ENCODE data around the gene MAPK8.
"Not testable (repeated sequence)": the region's sequence is repeated elsewhere in the genome, so short reads cannot be mapped to it uniquely, and the experiment has no call there.

The MAPK8 gene

DNA sequence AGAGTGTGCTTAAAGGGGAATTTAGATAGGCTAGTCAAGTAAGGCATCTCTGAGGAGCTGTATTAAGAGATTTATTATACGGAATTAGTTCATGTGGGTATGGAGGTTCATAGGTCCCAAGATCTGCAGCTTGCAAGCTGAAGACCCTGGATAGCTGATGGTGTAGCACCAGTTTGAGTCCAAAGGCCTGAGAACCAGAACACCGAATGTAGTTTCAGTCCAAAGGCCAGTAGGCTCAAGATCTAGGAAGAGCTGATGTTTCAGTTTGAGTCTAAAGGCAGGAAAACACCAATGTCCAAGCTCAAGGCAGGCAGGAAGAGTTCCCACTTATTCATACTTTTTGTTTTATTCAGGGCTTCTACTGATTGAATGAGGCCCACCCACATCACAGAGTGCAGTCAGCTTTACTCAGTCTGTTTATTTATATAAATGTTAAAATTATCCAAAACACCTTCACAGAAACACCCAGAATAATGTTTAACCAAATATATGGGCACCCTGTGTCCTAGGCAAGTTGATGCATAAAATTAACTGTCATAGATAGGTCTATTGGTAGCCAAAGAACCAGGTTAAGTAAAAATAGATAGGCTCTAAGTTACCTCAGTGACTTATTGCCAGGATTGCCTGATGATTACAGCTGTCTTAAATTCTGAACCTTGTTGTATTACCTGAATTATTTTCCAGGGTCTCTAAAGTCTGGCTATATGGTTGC lies 83.5 kb downstream of the MAPK8 start:
- DNase-seq: no peak

DNA sequence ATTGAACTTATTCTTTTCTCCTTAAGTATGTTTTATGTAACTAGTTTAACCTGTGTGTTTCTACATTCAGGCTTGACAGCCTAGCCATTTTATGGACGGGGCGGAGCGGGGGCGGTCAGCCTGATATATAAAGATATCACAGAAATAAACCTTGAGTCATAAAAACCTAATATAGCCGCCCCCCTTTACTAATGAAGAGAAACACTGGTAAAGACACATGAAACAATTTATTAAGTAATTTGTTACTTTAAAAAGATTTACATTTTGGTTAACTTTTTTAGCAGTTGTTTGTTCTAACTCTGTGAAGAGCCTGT lies 84.0 kb downstream of the MAPK8 start:
- no peak for DNase-seq

DNA sequence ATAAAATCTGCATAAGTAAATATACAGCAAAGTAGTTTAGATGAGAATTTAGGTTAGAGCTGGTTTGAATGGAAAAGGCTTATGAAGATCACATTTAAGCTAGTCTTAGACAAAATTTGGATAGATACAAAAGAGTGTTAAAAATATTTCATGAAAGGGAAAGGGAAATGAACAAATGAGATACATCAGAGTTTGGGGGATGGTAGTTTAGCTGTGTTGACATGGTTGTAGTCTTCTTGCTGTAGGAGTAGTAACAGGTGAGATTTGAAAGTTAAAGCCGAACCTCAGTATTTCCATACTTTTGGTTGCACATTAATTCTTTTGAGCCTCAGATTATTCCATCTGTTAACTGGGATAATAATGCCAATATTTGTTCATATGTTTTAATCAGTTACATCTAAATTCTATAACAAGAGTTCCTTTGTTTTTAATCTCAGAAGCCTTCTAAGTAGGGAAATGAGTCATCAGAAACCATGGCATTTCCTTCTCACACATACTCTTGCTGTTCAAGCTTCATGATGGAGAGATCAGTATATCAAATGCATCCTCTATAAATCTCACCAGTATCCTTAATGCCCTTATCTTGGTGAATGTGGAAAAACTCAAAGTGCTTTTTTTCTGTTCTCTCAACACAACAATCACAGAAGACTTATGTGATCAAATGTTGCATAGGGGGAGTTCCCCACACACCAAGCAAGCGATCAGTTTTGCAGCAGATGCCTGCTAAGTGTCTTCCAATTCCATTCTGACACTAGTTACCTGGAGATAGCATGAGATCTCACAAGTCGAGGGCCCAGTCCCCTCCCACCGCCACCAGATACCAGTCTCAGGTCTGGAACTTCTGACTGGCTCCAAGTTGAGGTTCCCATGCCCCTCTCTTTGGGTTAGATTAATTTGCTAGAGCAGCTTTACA lies 84.7 kb downstream of the MAPK8 start:
- no peak for DNase-seq

DNA sequence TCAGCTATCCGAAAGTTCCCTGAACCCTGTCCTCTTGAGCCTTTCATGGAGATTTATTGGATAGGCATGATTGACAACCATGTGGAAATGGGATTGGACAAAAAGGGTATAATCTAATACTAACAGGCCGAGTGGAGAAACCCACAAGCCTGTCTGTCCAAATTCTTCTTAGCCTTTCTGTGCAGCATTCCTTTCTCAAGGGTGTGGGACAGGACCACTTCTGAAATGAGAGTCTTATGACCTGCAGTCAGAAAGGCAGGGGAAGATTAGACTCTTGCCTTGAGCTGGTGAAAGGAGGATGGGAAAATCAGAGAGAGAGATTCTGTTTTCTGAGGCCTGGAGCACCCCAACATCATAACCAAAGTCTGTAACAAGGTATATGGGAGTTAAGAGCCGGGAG lies 85.5 kb downstream of the MAPK8 start:
- no peak for DNase-seq

DNA sequence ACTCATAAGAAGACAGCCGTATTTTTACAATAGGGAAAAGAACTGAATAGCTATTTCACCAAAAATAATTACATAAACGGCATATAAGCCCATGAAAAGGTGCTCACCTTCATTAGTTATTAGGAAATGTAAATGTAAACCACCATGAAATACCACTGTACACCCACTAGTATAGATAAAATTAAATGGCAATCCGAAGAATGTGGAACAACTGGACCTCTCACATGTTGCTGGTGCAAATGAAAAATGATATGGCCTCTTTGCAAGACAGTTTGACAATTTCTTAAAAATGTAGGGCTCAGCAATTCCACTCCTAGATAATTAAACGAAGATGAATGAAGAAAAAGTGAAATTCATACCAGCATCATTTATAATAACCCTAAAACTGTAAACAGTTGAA lies 91.8 kb downstream of the MAPK8 start:
- DNase-seq: no peak

DNA sequence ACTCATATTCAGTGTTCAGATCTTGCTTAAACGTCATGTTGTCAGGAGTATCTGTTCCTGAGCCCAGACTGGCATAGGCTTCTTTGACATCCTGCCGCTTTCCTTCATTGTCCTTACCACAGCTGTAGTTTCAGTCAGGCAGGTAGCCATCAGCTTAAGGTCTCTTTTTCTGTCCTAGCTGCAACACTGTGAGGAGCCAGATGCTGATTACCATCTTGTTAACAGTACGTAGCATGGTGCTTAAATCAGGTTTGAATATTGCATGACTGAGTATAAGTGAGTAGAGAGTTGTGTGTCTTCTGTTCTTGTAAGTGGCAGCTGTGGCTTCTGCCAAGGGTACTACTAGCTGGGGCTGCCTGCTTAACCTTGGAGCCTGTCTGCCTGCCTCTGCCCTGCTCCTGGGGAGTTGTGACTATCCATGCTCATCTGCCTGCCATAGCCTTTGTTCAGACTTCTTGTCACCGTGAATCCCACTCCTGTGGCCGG lies 92.6 kb downstream of the MAPK8 start:
- DNase-seq: no peak

DNA sequence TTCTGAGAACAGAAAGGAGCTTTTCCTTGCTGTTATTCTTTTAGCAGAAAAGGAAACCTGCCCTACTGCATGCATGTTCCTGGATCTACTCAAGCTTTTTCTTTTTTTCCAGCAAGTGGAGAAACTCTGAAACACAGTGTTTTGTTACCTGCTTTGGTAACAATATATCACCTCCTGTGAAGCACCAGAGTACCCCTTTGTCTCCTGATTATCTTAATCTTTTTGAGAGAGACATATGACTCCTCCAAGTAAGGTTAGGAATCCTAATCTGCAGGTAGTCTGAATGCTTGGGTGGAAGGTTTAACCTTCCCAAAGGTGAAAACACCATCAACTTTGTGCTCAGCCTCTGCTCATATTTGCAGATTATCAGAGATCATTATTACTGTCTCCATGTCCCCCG lies 93.1 kb downstream of the MAPK8 start:
- DNase-seq: no peak

DNA sequence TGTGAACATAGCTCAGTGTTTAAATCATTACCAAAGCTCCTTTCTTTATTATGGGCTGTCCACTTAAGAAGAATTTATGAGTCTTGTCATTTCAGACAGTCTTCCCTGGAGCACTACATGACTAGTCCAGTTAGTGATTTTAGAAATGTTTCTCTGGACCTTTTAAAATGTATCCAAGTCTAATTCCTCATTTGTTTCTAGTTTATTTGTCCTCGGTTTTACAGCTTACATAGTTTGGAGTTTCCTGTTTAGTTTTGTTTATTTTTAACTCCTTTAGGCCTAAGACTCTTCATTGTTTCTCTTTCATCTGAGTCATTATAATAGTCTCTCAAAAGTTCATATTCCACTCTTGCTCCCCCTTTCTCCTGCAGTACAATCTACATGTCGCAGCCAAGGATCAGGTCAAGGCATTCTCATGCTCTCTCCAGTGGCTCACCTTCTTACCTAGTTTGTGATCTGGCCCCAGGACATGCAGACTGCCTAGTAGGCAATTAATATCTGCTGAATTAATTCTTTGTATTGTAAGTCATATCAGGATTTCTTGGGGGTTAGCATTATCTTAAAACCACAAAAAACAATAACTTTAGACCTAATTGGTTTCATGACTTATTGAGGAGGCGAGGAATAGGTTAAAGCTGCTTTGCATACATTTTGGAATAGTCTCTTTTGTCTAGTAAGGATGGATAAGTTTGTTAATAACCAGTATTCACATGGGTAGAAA lies 93.8 kb downstream of the MAPK8 start:
- DNase-seq: no peak

DNA sequence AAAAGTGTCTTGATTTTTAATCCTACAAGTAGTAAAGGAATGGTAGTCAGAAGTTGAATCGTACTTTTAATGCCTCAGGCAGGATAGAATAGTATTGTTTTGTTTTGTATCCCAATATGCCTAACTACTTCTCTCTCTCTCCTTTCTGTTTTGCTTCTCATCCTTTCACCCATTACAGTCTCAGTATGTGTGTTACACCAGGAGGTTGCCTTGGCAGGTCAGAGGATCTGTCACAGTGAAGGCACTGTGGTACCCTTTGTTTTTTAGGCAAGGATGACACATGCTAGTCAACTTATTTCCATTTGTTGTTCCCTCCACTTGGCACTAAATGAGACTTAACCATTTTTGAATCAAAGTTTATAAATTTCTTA lies 94.4 kb downstream of the MAPK8 start:
- no peak for DNase-seq

DNA sequence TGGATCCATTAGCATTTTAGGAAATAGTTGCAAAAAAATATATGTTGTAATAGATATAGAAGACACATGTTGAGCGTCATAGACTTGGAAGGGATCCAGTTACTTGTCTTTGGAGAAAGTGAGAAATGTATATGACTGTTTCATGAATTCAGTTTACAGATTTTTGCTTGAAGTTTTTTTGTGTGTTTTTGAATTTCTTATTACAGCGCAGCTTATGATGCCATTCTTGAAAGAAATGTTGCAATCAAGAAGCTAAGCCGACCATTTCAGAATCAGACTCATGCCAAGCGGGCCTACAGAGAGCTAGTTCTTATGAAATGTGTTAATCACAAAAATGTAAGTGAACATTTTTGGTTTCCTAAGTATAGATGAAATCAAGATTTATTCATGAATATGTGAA lies 98.2 kb downstream of the MAPK8 start:
- DNase-seq: no peak

DNA sequence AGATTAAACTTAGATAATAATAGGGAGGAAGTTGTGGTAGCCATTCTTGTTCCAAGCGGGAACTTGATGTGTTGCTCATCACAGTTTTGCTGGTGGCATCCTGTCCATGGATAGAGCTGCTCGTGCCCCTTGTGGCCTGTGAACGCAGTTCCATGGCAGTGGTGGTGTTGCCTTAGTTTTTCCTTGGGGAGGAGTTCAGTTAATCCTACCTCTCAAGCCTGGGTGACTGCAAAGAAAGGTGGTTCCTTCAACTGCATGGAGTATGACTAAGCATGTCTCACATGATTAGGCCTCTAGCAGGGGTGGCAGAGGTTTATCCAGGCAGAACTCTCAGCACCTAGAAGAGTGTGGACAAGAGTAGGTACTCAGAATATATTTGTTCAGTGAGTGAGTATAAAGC lies 99.7 kb downstream of the MAPK8 start:
- no peak for DNase-seq

DNA sequence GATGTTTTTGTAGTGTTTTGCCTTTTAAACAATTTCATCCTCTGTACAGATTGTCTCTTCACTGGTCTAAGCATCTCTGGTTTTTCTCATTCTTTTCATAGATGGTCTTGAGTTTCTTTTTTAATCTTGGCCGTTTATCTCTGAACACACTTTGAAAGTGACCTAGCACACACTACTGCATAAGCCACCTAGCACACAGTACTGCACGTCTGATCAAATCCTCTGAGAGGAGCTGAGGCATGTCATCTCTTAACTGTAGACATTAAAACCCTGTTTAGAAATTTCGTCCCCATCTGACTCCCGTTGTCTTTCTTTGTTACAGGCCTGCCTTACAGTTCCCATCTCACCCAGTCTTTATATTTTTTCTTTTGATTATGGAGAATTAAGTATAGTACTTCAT lies 100.2 kb downstream of the MAPK8 start:
- DNase-seq: no peak

DNA sequence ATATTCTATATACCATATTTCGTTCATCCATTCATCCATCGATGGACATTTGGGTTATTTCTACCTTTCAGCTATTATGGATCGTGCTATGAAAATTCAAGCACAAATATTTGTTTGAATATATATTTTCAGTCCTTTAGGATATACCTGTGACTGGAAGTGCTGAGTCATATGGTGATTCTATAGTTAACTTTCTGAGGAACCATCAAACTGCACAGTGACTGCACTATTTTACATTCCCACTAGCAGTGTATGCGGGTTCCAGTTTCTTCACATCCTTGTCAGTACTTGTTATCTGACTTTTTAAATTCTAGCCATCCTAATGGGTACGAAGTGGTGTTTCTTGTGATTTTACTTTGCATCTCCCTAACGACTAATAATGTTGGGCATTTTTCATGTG lies 104.0 kb downstream of the MAPK8 start:
- no peak for DNase-seq

DNA sequence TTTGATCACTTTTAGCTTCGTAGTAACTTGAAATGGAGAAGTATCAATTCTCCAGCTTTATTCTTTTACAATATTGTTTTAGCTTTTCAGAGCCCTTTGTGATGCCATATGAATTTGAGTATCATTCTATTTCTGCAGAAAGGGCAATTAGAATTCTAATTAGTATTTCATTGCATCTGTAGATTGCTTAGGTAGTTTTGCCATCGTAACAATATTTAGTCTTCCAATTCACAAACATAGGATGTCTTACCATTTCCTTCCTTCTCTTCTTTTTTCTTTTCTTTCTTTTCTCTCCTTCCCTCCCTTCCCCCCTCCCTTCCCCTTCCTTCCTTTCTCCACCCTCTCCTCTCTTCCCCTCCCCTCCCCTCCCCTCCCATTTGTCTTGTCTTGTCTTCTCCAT lies 105.0 kb downstream of the MAPK8 start:
- DNase-seq: no peak

DNA sequence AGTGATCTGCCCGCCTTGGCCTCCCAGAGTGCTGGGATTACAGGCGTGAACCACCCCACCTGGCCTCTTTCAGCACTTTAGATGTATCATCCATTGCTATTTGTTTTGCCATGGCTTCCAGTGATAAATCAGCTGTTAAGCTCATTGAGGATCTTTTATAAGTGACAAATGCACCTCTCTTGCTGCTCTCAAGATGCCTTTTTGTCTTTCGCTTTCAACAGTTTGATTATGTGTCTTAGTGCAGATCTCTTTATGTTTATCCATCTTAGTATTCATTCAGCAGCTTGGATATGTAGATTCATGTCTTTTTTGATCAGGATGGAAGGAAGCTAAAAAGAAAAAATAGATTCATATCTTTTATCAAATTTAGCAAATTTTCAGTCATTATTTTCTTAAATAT lies 105.6 kb downstream of the MAPK8 start:
- DNase-seq: no peak

DNA sequence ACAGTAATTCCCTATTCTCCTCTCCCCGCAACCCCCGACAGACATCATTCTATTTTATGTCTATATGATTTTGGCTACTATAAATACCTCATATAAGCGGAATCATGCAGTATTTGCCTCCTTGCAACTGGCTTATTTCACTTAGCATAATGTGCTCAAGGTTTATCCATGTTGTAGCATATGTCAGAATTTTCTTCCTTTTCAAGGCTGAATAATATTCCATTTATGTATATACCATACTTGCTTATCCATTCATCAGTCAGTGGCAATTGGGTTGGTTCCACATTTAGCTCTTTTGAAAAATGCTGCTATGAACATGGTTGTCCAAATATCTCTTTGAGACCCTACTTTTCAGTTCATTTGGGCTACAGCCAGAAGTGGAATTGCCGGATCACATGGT lies 106.5 kb downstream of the MAPK8 start:
- DNase-seq: no peak

DNA sequence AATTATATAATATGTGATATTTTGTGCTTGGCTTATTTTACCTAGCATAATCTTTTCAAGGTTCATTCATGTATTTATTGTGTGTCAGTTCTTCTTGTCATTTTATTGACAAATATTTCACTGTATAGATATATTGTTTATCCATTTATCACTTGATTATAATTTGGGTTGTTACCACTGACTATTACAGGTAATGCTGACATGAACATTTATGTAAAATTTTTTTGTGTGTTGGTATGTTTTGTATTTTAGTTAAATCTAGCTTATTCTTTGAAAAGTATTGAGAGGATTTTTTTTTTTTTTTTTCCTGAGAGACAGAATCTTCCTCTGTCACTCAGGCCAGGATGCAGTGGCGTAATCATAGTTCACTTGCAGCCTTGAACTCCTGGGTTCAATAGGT lies 107.7 kb downstream of the MAPK8 start:
- no peak for DNase-seq

DNA sequence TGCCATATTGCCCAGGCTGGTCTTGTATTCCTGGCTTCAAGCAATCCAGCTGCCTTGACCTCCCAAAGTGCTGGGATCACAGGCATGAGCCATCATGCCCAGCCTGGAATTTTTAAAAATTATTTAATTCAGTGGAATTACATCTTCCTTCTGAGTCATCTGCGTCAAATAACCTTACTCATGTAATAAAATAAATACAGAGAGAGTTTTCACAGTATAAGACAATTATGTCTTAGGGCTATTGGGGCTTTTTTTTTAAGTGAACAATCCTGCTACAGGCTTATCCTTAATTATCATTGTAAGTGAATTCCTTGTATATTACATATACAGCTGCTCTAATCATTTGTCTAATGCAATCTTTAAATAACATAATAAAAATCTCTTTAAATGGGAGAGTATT lies 108.3 kb downstream of the MAPK8 start:
- no peak for DNase-seq

DNA sequence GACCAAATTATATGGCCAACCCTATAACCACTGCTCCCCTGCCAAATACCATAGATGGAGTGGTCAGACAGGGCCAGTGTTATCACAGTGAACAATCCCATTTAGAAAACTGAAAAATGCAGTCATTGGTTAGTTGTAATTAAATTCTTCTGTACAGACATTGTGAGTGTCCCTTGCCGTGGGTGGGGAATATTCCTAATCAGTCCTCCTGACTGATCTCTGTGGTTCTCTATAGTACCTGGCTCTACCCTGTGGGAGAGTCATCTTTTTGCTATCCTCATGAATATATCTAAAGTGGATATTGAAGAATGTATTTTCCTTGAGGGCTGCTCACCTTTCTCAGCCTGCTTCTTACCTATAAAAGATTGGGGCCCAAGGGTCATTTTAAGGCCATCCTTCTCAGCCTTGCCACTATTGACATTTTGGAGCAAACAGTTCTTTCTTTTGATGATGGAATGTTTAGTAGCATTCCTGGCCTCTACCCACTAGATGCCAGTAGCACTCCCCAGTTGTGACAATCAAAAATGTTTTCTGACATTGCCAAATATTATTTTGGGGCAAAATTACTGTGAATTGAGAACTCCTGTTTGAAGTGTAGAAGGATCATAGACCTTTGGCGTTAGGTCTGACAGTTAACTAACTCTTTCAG lies 110.2 kb downstream of the MAPK8 start:
- DNase-seq: no peak

DNA sequence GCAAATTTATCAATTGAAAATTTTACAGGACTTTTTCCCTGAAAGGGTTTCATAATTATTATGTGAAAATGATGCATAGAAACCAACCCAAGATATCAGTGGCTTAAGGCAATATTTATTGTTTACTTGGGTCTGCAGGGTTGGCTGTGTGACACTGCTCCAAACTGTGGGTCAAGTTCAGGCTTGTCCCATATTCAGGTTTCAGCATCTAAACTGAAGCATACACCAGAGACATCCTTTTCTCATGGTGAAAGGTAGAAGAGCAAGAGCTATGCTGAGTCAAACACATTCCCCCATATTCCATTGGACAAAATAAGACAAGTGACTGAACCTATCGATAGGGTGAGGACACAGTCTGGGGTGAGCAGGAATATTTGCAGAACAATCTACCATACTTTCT lies 110.9 kb downstream of the MAPK8 start:
- no peak for DNase-seq

DNA sequence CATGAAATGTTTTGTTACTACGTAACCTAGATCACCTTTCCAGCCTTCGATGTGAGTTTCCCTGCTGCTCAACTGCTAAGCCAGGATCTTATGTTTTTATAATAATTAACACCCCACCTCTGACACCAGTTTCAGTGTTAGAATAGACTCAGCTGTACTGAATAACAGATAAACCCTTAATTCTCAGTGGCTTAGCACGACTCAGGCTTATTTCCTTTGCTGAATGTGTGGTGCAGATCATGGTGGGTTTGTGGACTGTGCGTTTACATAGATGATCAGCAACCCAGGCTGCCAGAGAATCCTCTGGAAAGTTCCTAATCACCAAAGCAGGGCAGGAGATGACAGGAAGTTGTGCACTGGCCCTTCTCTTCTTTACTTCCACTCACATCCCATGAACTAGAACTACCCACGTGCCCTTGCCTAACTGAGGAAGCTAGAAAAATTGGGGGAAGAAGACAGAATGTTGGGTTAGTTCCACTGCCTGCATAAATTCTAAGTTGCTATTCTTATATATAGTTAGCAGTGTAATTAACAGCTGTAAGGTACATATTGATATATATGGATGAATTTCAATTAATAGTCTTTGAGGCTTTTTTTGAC lies 111.8 kb downstream of the MAPK8 start:
- DNase-seq: no peak

DNA sequence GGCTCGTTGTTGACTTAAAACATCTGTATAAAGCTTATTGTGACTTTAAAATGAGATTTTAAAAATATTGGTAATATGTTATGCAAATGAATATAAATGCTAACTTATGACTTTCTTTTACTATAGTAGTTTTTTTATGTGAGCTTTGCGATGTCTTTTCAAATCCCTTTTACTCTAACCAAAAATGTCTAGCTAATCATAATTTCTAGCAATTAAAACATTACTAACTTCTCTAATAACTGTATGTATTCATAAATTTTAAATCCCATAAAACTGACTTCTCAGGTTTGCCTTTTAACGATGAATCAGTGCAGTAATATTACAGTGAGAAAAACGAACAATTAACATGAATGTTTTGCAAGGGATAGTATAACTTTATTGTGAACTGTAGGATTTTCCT lies 113.2 kb downstream of the MAPK8 start:
- DNase-seq: no peak

DNA sequence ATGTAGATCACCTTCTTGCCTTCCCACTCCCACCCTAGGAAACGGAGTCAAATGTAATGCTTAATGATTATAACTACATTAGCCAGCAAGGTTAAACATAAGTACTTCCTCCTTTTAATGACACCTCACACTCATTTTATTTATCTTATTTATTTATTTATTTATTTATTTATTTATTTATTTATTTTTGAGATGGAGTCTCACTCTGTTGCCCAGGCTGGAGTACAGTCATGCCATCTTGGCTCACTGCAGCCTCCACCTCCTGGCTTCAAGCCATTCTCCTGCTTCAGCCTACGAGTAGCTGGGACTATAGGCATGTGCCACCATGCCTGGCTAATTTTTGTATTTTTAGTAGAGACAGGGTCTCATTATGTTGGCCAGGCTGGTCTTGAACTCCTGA lies 115.4 kb downstream of the MAPK8 start:
- not testable (repeated sequence) for DNase-seq
